DOHH2 (cell line): Measurements from ENCODE around the gene DAPL1.
"Not testable (repeated sequence)": the region's sequence is repeated elsewhere in the genome, so short reads cannot be mapped to it uniquely, and the experiment has no call there.

Source experiments
- EZH2phosphoT487 ChIP-seq: fragments of 200-600 bp; sonication (generic); IDR thresholded peaks from 2 replicates; pipeline ENCODE4 v1.6.1; 2017; ENCODE audit warnings: borderline replicate concordance, mild to moderate bottlenecking, antibody characterized with exemption, low read length, moderate library complexity, mixed read lengths
- TF ChIP-seq, protein P1 (sequence below): fragments of 200-600 bp; sonication (generic); IDR thresholded peaks from one replicate; pipeline ENCODE4 v1.5.1; 2014; ENCODE audit warnings: antibody characterized with exemption, mild to moderate bottlenecking, low read depth, low read length; ENCODE audit not compliant: poor library complexity, severe bottlenecking

DNA sequence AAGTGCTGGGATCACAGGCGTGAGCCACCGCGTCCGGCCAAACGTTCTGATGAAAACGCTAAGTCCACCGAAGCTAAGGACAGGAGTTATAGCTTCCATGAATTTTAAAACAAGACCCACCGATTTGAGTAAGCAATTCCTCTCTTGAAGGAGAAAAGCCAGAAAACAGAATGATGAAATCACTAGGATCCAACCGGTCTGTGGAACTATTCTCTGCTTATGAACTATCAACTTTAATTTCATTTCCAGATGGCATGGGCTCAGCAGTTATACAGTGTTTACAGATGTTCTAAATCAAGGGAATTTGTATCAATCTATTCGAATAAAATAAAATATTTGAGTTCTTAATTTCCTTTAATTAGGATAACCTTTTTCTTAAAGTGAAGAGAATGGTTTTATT is 66.5 kb downstream of the DAPL1 start:
- TF ChIP-seq, protein P1, sequence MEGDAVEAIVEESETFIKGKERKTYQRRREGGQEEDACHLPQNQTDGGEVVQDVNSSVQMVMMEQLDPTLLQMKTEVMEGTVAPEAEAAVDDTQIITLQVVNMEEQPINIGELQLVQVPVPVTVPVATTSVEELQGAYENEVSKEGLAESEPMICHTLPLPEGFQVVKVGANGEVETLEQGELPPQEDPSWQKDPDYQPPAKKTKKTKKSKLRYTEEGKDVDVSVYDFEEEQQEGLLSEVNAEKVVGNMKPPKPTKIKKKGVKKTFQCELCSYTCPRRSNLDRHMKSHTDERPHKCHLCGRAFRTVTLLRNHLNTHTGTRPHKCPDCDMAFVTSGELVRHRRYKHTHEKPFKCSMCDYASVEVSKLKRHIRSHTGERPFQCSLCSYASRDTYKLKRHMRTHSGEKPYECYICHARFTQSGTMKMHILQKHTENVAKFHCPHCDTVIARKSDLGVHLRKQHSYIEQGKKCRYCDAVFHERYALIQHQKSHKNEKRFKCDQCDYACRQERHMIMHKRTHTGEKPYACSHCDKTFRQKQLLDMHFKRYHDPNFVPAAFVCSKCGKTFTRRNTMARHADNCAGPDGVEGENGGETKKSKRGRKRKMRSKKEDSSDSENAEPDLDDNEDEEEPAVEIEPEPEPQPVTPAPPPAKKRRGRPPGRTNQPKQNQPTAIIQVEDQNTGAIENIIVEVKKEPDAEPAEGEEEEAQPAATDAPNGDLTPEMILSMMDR, result not testable (repeated sequence)
- not testable (repeated sequence) for TF ChIP-seq EZH2phosphoT487
